ENCODE measurements around the gene TOM1L1. TPM values are rescaled to one million over a fixed set of nuclear protein-coding genes. Genes with fewer than 3 reads are reported as not detected.

Gene TOM1L1
- total RNA-seq, 4 donors from 2014 or later: 7.1 to 103 (median 55.4) TPM

GRCh38 chr17:54950116-54950515 is 49.5 kb downstream of the TOM1L1 start:
- TF ChIP-seq POLR2A (IDR thresholded peaks at IDR 0.05) (no peak), EP300 (IDR thresholded peaks at IDR 0.05; ENCODE audit: low read depth) (no peak), POLR2AphosphoS5 (IDR thresholded peaks at IDR 0.05) (no peak)
- TF ChIP-seq, protein P1, sequence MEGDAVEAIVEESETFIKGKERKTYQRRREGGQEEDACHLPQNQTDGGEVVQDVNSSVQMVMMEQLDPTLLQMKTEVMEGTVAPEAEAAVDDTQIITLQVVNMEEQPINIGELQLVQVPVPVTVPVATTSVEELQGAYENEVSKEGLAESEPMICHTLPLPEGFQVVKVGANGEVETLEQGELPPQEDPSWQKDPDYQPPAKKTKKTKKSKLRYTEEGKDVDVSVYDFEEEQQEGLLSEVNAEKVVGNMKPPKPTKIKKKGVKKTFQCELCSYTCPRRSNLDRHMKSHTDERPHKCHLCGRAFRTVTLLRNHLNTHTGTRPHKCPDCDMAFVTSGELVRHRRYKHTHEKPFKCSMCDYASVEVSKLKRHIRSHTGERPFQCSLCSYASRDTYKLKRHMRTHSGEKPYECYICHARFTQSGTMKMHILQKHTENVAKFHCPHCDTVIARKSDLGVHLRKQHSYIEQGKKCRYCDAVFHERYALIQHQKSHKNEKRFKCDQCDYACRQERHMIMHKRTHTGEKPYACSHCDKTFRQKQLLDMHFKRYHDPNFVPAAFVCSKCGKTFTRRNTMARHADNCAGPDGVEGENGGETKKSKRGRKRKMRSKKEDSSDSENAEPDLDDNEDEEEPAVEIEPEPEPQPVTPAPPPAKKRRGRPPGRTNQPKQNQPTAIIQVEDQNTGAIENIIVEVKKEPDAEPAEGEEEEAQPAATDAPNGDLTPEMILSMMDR (IDR thresholded peaks at IDR 0.05): no peak
- DNase-seq: no peak
- no peak overlapping the region for H3K4me3 ChIP-seq
- intact Hi-C loops (cut with DNase I; ENCODE audit: low total_unique reads): no loop called here
- peaks cover 0 to 10% (median 4%) of the 10 kb centered on the region in 4 donors for H3K36me3 ChIP-seq
- no peaks in the 10 kb centered on the region for H3K27me3 ChIP-seq
- no peaks in the 10 kb centered on the region for H3K9me3 ChIP-seq
- no peaks in the 10 kb centered on the region for H3K4me1 ChIP-seq
- in situ Hi-C loops (cut with MboI; ENCODE audit: low pct_ligation_motif_present in 1 of 4, low pct_unique_long_range_greater_than_20kb in 1 of 4, low sequenced_read_pairs in 3 of 4): no loop called here
- no peak overlapping the region for H3K27ac ChIP-seq
- WGBS, 2 donors (ENCODE audit: low coverage in 1 of 2): 73 to 89% methylated on average over 2 of the region's 2 CpGs

DNA sequence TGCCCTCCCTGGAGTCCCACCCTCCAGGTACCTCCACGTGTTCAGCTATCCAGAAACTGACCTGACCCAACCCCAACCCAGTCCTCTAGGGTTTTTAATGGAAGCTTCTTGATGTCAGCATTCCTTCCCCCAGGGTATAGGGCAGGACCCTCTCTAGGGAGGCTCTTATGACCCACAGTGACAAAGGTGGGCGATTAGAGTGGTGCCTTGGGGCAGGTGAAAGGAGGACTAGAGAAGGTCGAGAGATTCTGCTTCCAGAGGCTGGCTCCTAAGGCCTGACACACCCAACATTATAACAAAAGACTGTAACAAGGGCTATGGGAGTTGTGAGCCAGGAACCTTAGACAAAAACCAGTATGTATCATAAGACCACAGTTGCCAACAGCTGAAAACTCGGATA is 50.6 kb downstream of the TOM1L1 start:
- H3K9me3 ChIP-seq: no peaks in the 10 kb centered on the region
- no peak for DNase-seq
- WGBS, 2 donors (ENCODE audit: low coverage in 1 of 2): 82 to 83% methylated on average over 3 to 4 of the region's 4 CpGs
- TF ChIP-seq EP300 (IDR thresholded peaks at IDR 0.05; ENCODE audit: low read depth): no peak
- TF ChIP-seq, protein P1 (IDR thresholded peaks at IDR 0.05): no peak
- no peak for TF ChIP-seq POLR2AphosphoS5 (IDR thresholded peaks at IDR 0.05)
- no peak for TF ChIP-seq POLR2A (IDR thresholded peaks at IDR 0.05)
- H3K4me1 ChIP-seq: no peaks in the 10 kb centered on the region
- H3K4me3 ChIP-seq: no peak overlapping the region
- no peaks in the 10 kb centered on the region for H3K27me3 ChIP-seq
- H3K36me3 ChIP-seq: peaks cover 0 to 10% (median 4%) of the 10 kb centered on the region in 4 donors
- in situ Hi-C loops (cut with MboI; ENCODE audit: low pct_ligation_motif_present in 1 of 4, low pct_unique_long_range_greater_than_20kb in 1 of 4, low sequenced_read_pairs in 3 of 4) (no loop called here), intact Hi-C loops (cut with DNase I; ENCODE audit: low total_unique reads) (no loop called here)
- no peak overlapping the region for H3K27ac ChIP-seq

GRCh38 chr17:54956791-54957190 is 56.1 kb downstream of the TOM1L1 start:
- 57 to 60% methylated on average over 1 to 3 of the region's 3 CpGs for WGBS, 2 donors (ENCODE audit: low coverage in 1 of 2)
- in situ Hi-C loops (cut with MboI; ENCODE audit: low pct_ligation_motif_present in 1 of 4, low pct_unique_long_range_greater_than_20kb in 1 of 4, low sequenced_read_pairs in 3 of 4): no loop called here
- intact Hi-C loops (cut with DNase I; ENCODE audit: low total_unique reads): no loop called here
- no peak overlapping the region for H3K27ac ChIP-seq
- H3K36me3 ChIP-seq: peaks cover 0 to 28% (median 10%) of the 10 kb centered on the region in 4 donors
- H3K4me1 ChIP-seq: no peaks in the 10 kb centered on the region
- H3K27me3 ChIP-seq: no peaks in the 10 kb centered on the region
- H3K4me3 ChIP-seq: no peak overlapping the region
- DNase-seq: no peak
- TF ChIP-seq EP300 (IDR thresholded peaks at IDR 0.05; ENCODE audit: low read depth): no peak
- TF ChIP-seq, protein P1 (IDR thresholded peaks at IDR 0.05): no peak
- TF ChIP-seq POLR2AphosphoS5 (IDR thresholded peaks at IDR 0.05): no peak
- TF ChIP-seq POLR2A (IDR thresholded peaks at IDR 0.05): no peak
- no peaks in the 10 kb centered on the region for H3K9me3 ChIP-seq

DNA sequence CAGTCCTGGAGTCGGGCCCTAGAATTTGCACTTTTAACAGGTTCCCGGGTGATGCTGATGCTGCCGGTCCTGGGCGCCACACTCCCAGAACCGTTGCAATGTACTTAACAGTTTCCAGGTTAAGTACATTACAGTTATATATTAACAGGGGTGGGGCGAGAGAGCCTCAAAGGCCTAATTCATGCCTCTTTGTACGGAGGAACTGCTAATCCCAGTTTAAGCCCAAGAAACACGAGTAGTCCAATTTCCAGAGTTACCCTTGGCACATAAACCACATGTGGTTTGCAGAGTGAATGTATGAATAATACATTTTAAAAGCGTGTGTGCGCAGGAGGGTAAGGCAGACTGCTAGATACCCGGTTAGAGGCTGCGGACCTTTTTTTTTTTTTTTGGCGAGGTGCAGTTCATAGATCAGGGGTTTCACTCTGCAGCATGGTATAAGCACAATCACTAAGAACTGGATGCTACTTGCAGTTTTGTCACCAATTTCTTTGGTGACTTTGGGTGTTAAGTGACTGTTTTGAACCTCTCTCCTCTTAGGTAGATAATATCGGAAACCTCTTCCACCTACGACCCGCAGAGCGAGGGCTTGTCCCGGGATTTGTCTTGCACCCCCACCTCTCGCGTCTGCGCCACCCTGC is 67.1 kb downstream of the TOM1L1 start:
- no peaks in the 10 kb centered on the region for H3K9me3 ChIP-seq
- H3K4me3 ChIP-seq: peak overlapping the region; percentile 75 to 99 (median 88)
- H3K27me3 ChIP-seq: no peaks in the 10 kb centered on the region
- H3K36me3 ChIP-seq: peaks cover 0 to 20% (median 5%) of the 10 kb centered on the region in 4 donors
- WGBS, 2 donors (ENCODE audit: low coverage in 1 of 2): 0% methylated on average over 5 to 21 of the region's 21 CpGs
- peaks cover 5 to 32% (median 22%) of the 10 kb centered on the region in 4 donors for H3K4me1 ChIP-seq
- TF ChIP-seq, protein P1 (IDR thresholded peaks at IDR 0.05): no peak
- TF ChIP-seq POLR2AphosphoS5 (IDR thresholded peaks at IDR 0.05): no peak
- intact Hi-C loops (cut with DNase I; ENCODE audit: low total_unique reads) (no loop called here), in situ Hi-C loops (cut with MboI; ENCODE audit: low pct_ligation_motif_present in 1 of 4, low pct_unique_long_range_greater_than_20kb in 1 of 4, low sequenced_read_pairs in 3 of 4) (no loop called here)
- H3K27ac ChIP-seq: peak overlapping the region; percentile 86 to 95 (median 91)
- DNase-seq: peak; percentile 40

Measured in transverse colon (tissue), 4 donors.